AG04450 (cell line): Measurements from ENCODE around the gene WHRN. TPM values are rescaled to one million over a fixed set of nuclear protein-coding genes. Genes with fewer than 3 reads are reported as not detected.

Source experiments
- CTCF ChIA-PET: fragments of 300-600, 350-600 bp; formaldehyde crosslinking; extraction: SDS; loops from one replicate; lab custom pipeline; 2022; ENCODE audit warnings: antibody characterized with exemption, inconsistent platforms; lab: Charles Lee
- POLR2A ChIA-PET: fragments of 350-600 bp; formaldehyde crosslinking; extraction: SDS; loops from one replicate; lab custom pipeline; 2021; ENCODE audit warnings: antibody characterized with exemption, inconsistent platforms; lab: Yijun Ruan, JAX
- DNase-seq: peaks from one replicate; pipeline ENCODE4 v3.0.0-alpha.2; 2011; ENCODE audit warnings: low read depth, low spot score
- H3K27ac ChIP-seq: one replicate; pipeline ENCODE4 v1.5.1; 2012; ENCODE audit warnings: low read depth, low read length, control low read depth
- H3K27me3 ChIP-seq: one replicate; pipeline ENCODE4 v1.6.0; 2012; ENCODE audit warnings: low read length; ENCODE audit not compliant: control insufficient read depth, insufficient read depth
- H3K4me3 ChIP-seq: 2 replicates; pipeline ENCODE4 v1.5.1; 2011; ENCODE audit warnings: mild to moderate bottlenecking, low read depth, low read length, control low read depth
- H3K9me3 ChIP-seq: 2 replicates; pipeline ENCODE4 v1.5.1; 2012; ENCODE audit warnings: low read length; ENCODE audit not compliant: control insufficient read depth, insufficient read depth
- polyA plus RNA-seq: library from polyadenylated mRNA; depleted of rRNA; stranded (reverse); fragments of >200 nt; gene quantifications from 2 replicates; pipeline ENCODE4 v1.2.3, GENCODE V29; 2011
- TF ChIP-seq, protein P1 (sequence below): IDR thresholded peaks from 2 replicates; pipeline ENCODE4 v1.5.1; 2011; ENCODE audit warnings: low read depth, low read length, control low read depth, inconsistent platforms

Gene WHRN
- polyA plus RNA-seq, 1 experiment = 1.1 TPM

GRCh38 chr9:114470581-114470980, 34.7 kb downstream of the WHRN start:
- DNase-seq = no peak
- Histone ChIP-seq H3K4me3 (no peak overlapping the region), H3K27me3 (peaks cover 5% of the 10 kb centered on the region), H3K27ac (no peak overlapping the region), H3K9me3 (peaks cover 7% of the 10 kb centered on the region)
- POLR2A ChIA-PET = no interaction called here
- CTCF ChIA-PET = interaction anchor here (0.5 to 0.8 kb wide), 2 partner anchors 17 to 134 kb away, joined by 3 read pairs; no protein-coding TSS in a partner anchor
- TF ChIP-seq, protein P1, sequence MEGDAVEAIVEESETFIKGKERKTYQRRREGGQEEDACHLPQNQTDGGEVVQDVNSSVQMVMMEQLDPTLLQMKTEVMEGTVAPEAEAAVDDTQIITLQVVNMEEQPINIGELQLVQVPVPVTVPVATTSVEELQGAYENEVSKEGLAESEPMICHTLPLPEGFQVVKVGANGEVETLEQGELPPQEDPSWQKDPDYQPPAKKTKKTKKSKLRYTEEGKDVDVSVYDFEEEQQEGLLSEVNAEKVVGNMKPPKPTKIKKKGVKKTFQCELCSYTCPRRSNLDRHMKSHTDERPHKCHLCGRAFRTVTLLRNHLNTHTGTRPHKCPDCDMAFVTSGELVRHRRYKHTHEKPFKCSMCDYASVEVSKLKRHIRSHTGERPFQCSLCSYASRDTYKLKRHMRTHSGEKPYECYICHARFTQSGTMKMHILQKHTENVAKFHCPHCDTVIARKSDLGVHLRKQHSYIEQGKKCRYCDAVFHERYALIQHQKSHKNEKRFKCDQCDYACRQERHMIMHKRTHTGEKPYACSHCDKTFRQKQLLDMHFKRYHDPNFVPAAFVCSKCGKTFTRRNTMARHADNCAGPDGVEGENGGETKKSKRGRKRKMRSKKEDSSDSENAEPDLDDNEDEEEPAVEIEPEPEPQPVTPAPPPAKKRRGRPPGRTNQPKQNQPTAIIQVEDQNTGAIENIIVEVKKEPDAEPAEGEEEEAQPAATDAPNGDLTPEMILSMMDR = no peak

DNA sequence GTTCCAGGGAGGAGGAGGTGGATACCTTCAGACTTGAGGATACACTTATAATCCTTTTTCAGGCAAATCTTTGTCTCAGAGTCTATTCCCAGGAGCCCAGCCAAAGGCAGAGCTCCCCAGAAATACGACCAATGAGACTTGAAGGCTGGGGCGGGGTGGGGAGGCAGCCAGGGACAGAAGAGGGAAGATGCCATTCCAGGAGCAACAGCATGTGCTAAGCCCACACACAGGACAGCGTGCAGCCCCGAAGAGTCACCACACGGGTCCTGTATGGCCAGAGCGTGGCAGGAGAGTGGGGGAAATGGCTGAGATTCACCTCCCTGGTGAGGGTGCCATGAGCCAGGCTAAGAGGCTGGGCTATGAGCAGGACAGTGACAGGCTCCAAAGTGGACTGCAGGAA, 35.2 kb downstream of the WHRN start:
- peaks cover 5% of the 10 kb centered on the region for H3K27me3 ChIP-seq
- H3K4me3 ChIP-seq = no peak overlapping the region
- ChIA-PET CTCF (interaction anchor here (0.8 kb wide), 1 partner anchor 17 kb away, joined by 3 read pairs; no protein-coding TSS in a partner anchor), POLR2A (no interaction called here)
- TF ChIP-seq, protein P1 = no peak
- no peak overlapping the region for H3K27ac ChIP-seq
- DNase-seq = no peak
- peaks cover 7% of the 10 kb centered on the region for H3K9me3 ChIP-seq

GRCh38 chr9:114469091-114469853, 36.0 kb downstream of the WHRN start:
- H3K27ac ChIP-seq = no peak overlapping the region
- ChIA-PET CTCF (interaction anchor here (2.3 kb wide), 1 partner anchor 18 kb away, joined by 6 read pairs; no protein-coding TSS in a partner anchor), POLR2A (no interaction called here)
- H3K4me3 ChIP-seq = no peak overlapping the region
- no peak for DNase-seq
- H3K27me3 ChIP-seq = peaks cover 5% of the 10 kb centered on the region
- TF ChIP-seq, protein P1 = no peak
- peaks cover 7% of the 10 kb centered on the region for H3K9me3 ChIP-seq

DNA sequence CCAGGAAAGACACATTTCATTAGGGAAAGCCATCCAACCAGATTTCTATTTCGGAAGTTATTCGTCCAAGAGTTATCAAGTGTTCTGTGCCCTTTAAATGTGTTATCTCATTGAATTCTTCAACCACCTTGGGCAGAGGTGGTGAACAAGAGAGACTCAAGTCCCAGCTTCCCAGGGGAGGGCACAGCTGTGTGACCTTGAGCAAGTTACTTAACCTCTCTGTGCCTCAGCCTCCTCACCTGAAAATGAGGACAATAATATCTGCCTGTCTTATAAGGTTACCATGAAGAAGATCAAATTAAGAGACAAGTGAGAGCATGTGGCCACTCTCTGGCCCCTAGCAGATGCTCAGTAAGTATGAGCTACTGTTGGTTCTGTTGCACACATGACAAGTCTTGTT, 37.4 kb downstream of the WHRN start:
- no peak for DNase-seq
- TF ChIP-seq, protein P1 = no peak
- no peak overlapping the region for H3K4me3 ChIP-seq
- no peak overlapping the region for H3K27ac ChIP-seq
- H3K9me3 ChIP-seq = peaks cover 7% of the 10 kb centered on the region
- CTCF ChIA-PET = interaction anchor here (2.3 kb wide), 1 partner anchor 20 kb away, joined by 6 read pairs; no protein-coding TSS in a partner anchor
- H3K27me3 ChIP-seq = peaks cover 5% of the 10 kb centered on the region
- POLR2A ChIA-PET = no interaction called here

- TF ChIP-seq, protein P1 = no peak
- ChIA-PET POLR2A (no interaction called here), CTCF (interaction anchor here (2.3 kb wide), 1 partner anchor 20 kb away, joined by 6 read pairs; no protein-coding TSS in a partner anchor)
- H3K27ac ChIP-seq = no peak overlapping the region
- H3K9me3 ChIP-seq = peaks cover 7% of the 10 kb centered on the region
- peaks cover 5% of the 10 kb centered on the region for H3K27me3 ChIP-seq
- DNase-seq = no peak
- no peak overlapping the region for H3K4me3 ChIP-seq
Measured at GRCh38 chr9:114467226-114467750, 38.0 kb downstream of the WHRN start.
